ENCODE results near the gene TCERG1L. TPM values are rescaled to one million over a fixed set of nuclear protein-coding genes. Genes with fewer than 3 reads are reported as not detected.

Gene TCERG1L
- polyA plus RNA-seq, 3 donors, result not detected

GRCh38 chr10:131218811-131219583, 92.5 kb downstream of the TCERG1L start:
- no peak overlapping the region for H3K9ac ChIP-seq (ENCODE audit: insufficient read depth, low read length, poor library complexity, severe bottlenecking)
- no peak overlapping the region for H3K27ac ChIP-seq (ENCODE audit: low read depth in 1 of 2, low read length in 2 of 2)
- TF ChIP-seq CTCF (IDR thresholded peaks at IDR 0.05), result no peak
- peak overlapping the region in 1 of 7 donors; percentile 41 for H3K27ac Mint-ChIP-seq
- 88% methylated on average over 17 of the region's 17 CpGs for WGBS (ENCODE audit: insufficient coverage)
- H4K20me1 ChIP-seq (ENCODE audit: insufficient read depth, low read length), result no peaks in the 10 kb centered on the region
- no peaks in the 10 kb centered on the region for H3K4me1 ChIP-seq (ENCODE audit: control insufficient read depth in 1 of 2, insufficient read depth in 2 of 2, low read length in 2 of 2)
- H2AFZ ChIP-seq (ENCODE audit: insufficient read depth, low read depth, low read length, poor library complexity, severe bottlenecking), result no peak overlapping the region
- no peak for DNase-seq
- H3K4me3 Mint-ChIP-seq, result no peak overlapping the region
- H3K4me3 ChIP-seq (replicated peaks in 1 of 3; ENCODE audit: low read depth in 2 of 3, low read length in 3 of 3), result no peak overlapping the region
- intact Hi-C loops (cut with micrococcal nuclease), result no loop called here
- H3K36me3 ChIP-seq (replicated peaks in 1 of 2; ENCODE audit: control insufficient read depth in 1 of 2, insufficient read depth in 2 of 2, low read length in 2 of 2), result no peaks in the 10 kb centered on the region
- H3K4me2 ChIP-seq (replicated peaks; ENCODE audit: extremely low read depth, low read length, poor library complexity, severe bottlenecking), result no peak overlapping the region
- no peaks in the 10 kb centered on the region for H3K4me1 Mint-ChIP-seq
- no peaks in the 10 kb centered on the region for H3K36me3 Mint-ChIP-seq
- peaks cover under 1 to 12% (median 3%) of the 10 kb centered on the region in 3 donors for H3K27me3 Mint-ChIP-seq (ENCODE audit: low read depth in 3 of 3)
- no peaks in the 10 kb centered on the region for H3K9me3 ChIP-seq (replicated peaks in 1 of 2; ENCODE audit: control insufficient read depth in 1 of 2, insufficient read depth in 1 of 2, low read length in 2 of 2)
- H3K27me3 ChIP-seq (ENCODE audit: control insufficient read depth in 2 of 2, insufficient read depth in 2 of 2, low read length in 2 of 2), result no peaks in the 10 kb centered on the region
- no peaks in the 10 kb centered on the region for H3K79me2 ChIP-seq (ENCODE audit: insufficient read depth, low read length)
- H3K9me3 Mint-ChIP-seq, result peaks cover 0 to 2% (median 0%) of the 10 kb centered on the region in 7 donors

- no peaks in the 10 kb centered on the region for H4K20me1 ChIP-seq (ENCODE audit: insufficient read depth, low read length)
- H3K4me3 ChIP-seq (replicated peaks in 1 of 3; ENCODE audit: low read depth in 2 of 3, low read length in 3 of 3), result no peak overlapping the region
- Mint-ChIP-seq H3K4me3 (no peak overlapping the region), H3K27me3 (ENCODE audit: low read depth in 3 of 3) (peaks cover 1 to 10% (median 3%) of the 10 kb centered on the region in 3 donors), H3K36me3 (no peaks in the 10 kb centered on the region), H3K4me1 (no peaks in the 10 kb centered on the region), H3K27ac (no peak overlapping the region), H3K9me3 (peaks cover 0 to 2% (median 0%) of the 10 kb centered on the region in 7 donors)
- no peak overlapping the region for H3K9ac ChIP-seq (ENCODE audit: insufficient read depth, low read length, poor library complexity, severe bottlenecking)
- no peak overlapping the region for H2AFZ ChIP-seq (ENCODE audit: insufficient read depth, low read depth, low read length, poor library complexity, severe bottlenecking)
- WGBS (ENCODE audit: insufficient coverage), result 75% methylated on average over 3 of the region's 9 CpGs
- intact Hi-C loops (cut with micrococcal nuclease), result no loop called here
- no peak overlapping the region for H3K27ac ChIP-seq (ENCODE audit: low read depth in 1 of 2, low read length in 2 of 2)
- TF ChIP-seq CTCF (IDR thresholded peaks at IDR 0.05), result no peak
- no peak for DNase-seq
- H3K4me1 ChIP-seq (ENCODE audit: control insufficient read depth in 1 of 2, insufficient read depth in 2 of 2, low read length in 2 of 2), result no peaks in the 10 kb centered on the region
- no peaks in the 10 kb centered on the region for H3K79me2 ChIP-seq (ENCODE audit: insufficient read depth, low read length)
- H3K4me2 ChIP-seq (replicated peaks; ENCODE audit: extremely low read depth, low read length, poor library complexity, severe bottlenecking), result no peak overlapping the region
- no peaks in the 10 kb centered on the region for H3K9me3 ChIP-seq (replicated peaks in 1 of 2; ENCODE audit: control insufficient read depth in 1 of 2, insufficient read depth in 1 of 2, low read length in 2 of 2)
- H3K36me3 ChIP-seq (replicated peaks in 1 of 2; ENCODE audit: control insufficient read depth in 1 of 2, insufficient read depth in 2 of 2, low read length in 2 of 2), result no peaks in the 10 kb centered on the region
- no peaks in the 10 kb centered on the region for H3K27me3 ChIP-seq (ENCODE audit: control insufficient read depth in 2 of 2, insufficient read depth in 2 of 2, low read length in 2 of 2)
Measured at GRCh38 chr10:131216681-131217230, 94.8 kb downstream of the TCERG1L start.
